ENCODE results near the gene KCND1. TPM values are rescaled to one million over a fixed set of nuclear protein-coding genes. Genes with fewer than 3 reads are reported as not detected.

KCND1 gene
- total RNA-seq, 1 experiment from 2014 or later, result 0.86 TPM

- peaks cover 18% of the 10 kb centered on the region for H3K36me3 Mint-ChIP-seq (ENCODE audit: insufficient read depth, unreplicated experiment)
- no TSS peak for BruUV-seq (replicated peaks)
- no peaks in the 10 kb centered on the region for H3K27me3 Mint-ChIP-seq (ENCODE audit: insufficient read depth, unreplicated experiment)
- CTCF ChIA-PET, result interaction anchor here (0.6 to 1.7 kb wide), 5 partner anchors 9 to 1829 kb away, joined by 3 to 5 read pairs (median 3); no protein-coding TSS in a partner anchor
- no peaks in the 10 kb centered on the region for H3K4me1 Mint-ChIP-seq (ENCODE audit: insufficient read depth, unreplicated experiment)
- no peak overlapping the region for H3K4me3 Mint-ChIP-seq (ENCODE audit: unreplicated experiment)
- intact Hi-C loops (cut with micrococcal nuclease), result loop anchor here (5.0 kb wide), 1 partner anchor 70 kb away; the partner anchor contains the start of gene TFE3
- peak; percentile 22 for TF ChIP-seq CTCF (IDR thresholded peaks at IDR 0.05; ENCODE audit: unreplicated experiment)
- no peak overlapping the region for H3K27ac Mint-ChIP-seq (ENCODE audit: low read depth, unreplicated experiment)
- POLR2A ChIA-PET, result interaction anchor here (0.6 to 1.9 kb wide), 5 partner anchors 14 to 70 kb away, joined by 3 to 5 read pairs (median 4); partner anchors contain the start of gene GRIPAP1
- peaks cover 27% of the 10 kb centered on the region for H3K9me3 Mint-ChIP-seq (ENCODE audit: unreplicated experiment)
- DNase-seq (ENCODE audit: unreplicated experiment), result peak; percentile 37
These were observed 848 bp upstream of the KCND1 start for GRCh38 chrX:48972220-48973164.

- intact Hi-C loops (cut with micrococcal nuclease), result no loop called here
- TF ChIP-seq CTCF (IDR thresholded peaks at IDR 0.05; ENCODE audit: unreplicated experiment), result no peak
- ChIA-PET POLR2A (interaction anchor here (1.3 kb wide), 1 partner anchor 11 kb away, joined by 5 read pairs; no protein-coding TSS in a partner anchor), CTCF (interaction anchor here (0.7 kb wide), 1 partner anchor 1769 kb away, joined by 4 read pairs; no protein-coding TSS in a partner anchor)
- BruUV-seq (replicated peaks), result no TSS peak
- Mint-ChIP-seq H3K36me3 (ENCODE audit: insufficient read depth, unreplicated experiment) (peaks cover 9% of the 10 kb centered on the region), H3K4me3 (ENCODE audit: unreplicated experiment) (no peak overlapping the region), H3K27me3 (ENCODE audit: insufficient read depth, unreplicated experiment) (no peaks in the 10 kb centered on the region), H3K4me1 (ENCODE audit: insufficient read depth, unreplicated experiment) (no peaks in the 10 kb centered on the region), H3K9me3 (ENCODE audit: unreplicated experiment) (peaks cover 12% of the 10 kb centered on the region), H3K27ac (ENCODE audit: low read depth, unreplicated experiment) (no peak overlapping the region)
- DNase-seq (ENCODE audit: unreplicated experiment), result no peak
These were observed 2.2 kb downstream of the KCND1 start for GRCh38 chrX:48969471-48969870.

- TF ChIP-seq CTCF (IDR thresholded peaks at IDR 0.05; ENCODE audit: unreplicated experiment), result no peak
- peaks cover 8% of the 10 kb centered on the region for H3K36me3 Mint-ChIP-seq (ENCODE audit: insufficient read depth, unreplicated experiment)
- H3K9me3 Mint-ChIP-seq (ENCODE audit: unreplicated experiment), result peaks cover 15% of the 10 kb centered on the region
- no peak for DNase-seq (ENCODE audit: unreplicated experiment)
- no peaks in the 10 kb centered on the region for H3K4me1 Mint-ChIP-seq (ENCODE audit: insufficient read depth, unreplicated experiment)
- intact Hi-C loops (cut with micrococcal nuclease), result no loop called here
- no peaks in the 10 kb centered on the region for H3K27me3 Mint-ChIP-seq (ENCODE audit: insufficient read depth, unreplicated experiment)
- H3K27ac Mint-ChIP-seq (ENCODE audit: low read depth, unreplicated experiment), result no peak overlapping the region
- POLR2A ChIA-PET, result no interaction called here
- BruUV-seq (replicated peaks), result no TSS peak
- no peak overlapping the region for H3K4me3 Mint-ChIP-seq (ENCODE audit: unreplicated experiment)
- CTCF ChIA-PET, result interaction anchor here (0.7 to 0.9 kb wide), 3 partner anchors 10 to 92 kb away, joined by 3 to 4 read pairs (median 3); no protein-coding TSS in a partner anchor
These were observed 3.3 kb downstream of the KCND1 start for GRCh38 chrX:48968377-48968776.

Data from MCF 10A (cell line).